ENCODE results near the gene FAM131A.

DNA sequence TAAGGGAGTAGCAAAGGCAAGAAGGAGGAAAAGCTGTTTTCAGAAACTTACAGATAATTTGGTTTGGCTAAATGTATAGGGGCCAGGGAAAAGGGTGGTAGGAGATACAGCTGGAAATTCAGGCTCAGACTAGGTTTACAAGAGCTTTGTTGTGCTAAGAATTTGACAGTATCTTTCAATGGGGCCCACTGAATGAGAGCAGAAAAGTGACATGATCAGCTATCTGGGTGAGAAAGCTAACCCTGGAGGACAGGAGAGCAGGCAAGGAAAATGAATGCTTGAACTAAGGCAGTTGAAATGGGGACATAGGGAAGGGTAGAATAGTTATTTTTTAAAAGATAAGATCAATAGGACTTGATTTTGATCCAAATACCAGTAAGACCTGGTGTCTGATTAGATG, 25.8 kb upstream of the FAM131A start:
- TF ChIP-seq CTCF (IDR thresholded peaks at IDR 0.05; ENCODE audit: poor library complexity) (no peak), EZH2 (IDR thresholded peaks at IDR 0.05; ENCODE audit: borderline replicate concordance) (no peak), EZH2phosphoT487 (IDR thresholded peaks at IDR 0.05; ENCODE audit: low read depth, severe bottlenecking, unreplicated experiment) (no peak)

Data from hepatocyte (in vitro differentiated cells).